ENCODE data around the gene FAM107B.

- no peak for TF ChIP-seq CTCF (IDR thresholded peaks at IDR 0.05; ENCODE audit: control extremely low read depth in 1 of 3, insufficient read depth in 1 of 3, low read depth in 1 of 3, low read length in 3 of 3)
- TF ChIP-seq MAX (IDR thresholded peaks at IDR 0.05), result no peak
- no peak for TF ChIP-seq MAFK (IDR thresholded peaks at IDR 0.05; ENCODE audit: low read depth, low read length)
- TF ChIP-seq ATF2 (IDR thresholded peaks at IDR 0.05; ENCODE audit: low read length), result no peak
- TF ChIP-seq E2F6 (IDR thresholded peaks at IDR 0.05), result no peak
- TF ChIP-seq RFX5 (IDR thresholded peaks at IDR 0.05; ENCODE audit: borderline replicate concordance, low read depth, low read length), result no peak
- no peak for TF ChIP-seq CHD2 (IDR thresholded peaks at IDR 0.05; ENCODE audit: low read length)
- TF ChIP-seq ZNF274 (IDR thresholded peaks at IDR 0.05; ENCODE audit: borderline replicate concordance, extremely low read depth, low read length), result no peak
- no peak for TF ChIP-seq POLR2A (IDR thresholded peaks at IDR 0.05; ENCODE audit: control extremely low read depth in 1 of 2, low read depth in 2 of 2, low read length in 2 of 2)
- no peak for TF ChIP-seq POLR2AphosphoS5 (IDR thresholded peaks at IDR 0.05; ENCODE audit: low read depth, low read length)
- no peak for TF ChIP-seq KDM4A (IDR thresholded peaks at IDR 0.05; ENCODE audit: low read depth, low read length, severe bottlenecking)
- no peak for TF ChIP-seq SIN3A (conservative IDR thresholded peaks at IDR 0.05 in 1 of 2, IDR thresholded peaks at IDR 0.05 in 1 of 2; ENCODE audit: low read depth in 1 of 2, low read length in 2 of 2)
- TF ChIP-seq EP300 (IDR thresholded peaks at IDR 0.05; ENCODE audit: borderline replicate concordance in 1 of 2, low read depth in 2 of 2, low read length in 2 of 2), result no peak
- no peak for TF ChIP-seq TEAD4 (IDR thresholded peaks at IDR 0.05; ENCODE audit: low read depth, low read length)
Measured at GRCh38 chr10:14635043-14635710, 139.5 kb downstream of the FAM107B start.

Data from H1 (cell line).